Measurements from ENCODE around the gene NTMT1.
"Not testable (repeated sequence)": the region's sequence is repeated elsewhere in the genome, so short reads cannot be mapped to it uniquely, and the experiment has no call there.

NTMT1 gene

DNA sequence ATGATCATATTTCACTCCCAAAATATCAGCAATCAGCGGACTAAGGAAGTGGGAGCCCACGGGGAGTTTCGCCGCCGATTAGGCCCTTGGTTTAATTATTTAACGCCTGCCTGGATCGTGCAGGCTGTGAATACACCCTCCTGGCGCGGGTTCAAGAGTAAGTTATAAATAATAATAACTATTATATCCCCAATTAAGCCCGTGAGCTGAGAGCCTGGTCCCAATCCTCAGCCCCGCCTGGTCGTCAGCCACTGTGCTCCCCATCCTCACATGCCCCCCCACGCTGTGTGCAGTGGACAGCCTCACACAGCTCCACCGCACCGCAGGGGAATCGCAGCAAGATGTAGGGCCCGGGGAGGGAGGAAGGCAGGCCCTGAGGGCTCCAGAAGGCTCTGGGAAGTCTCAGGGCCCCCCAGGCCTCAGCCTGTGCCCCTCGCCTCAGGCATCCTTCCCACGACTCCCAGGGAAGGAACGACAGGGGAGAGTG is 28.6 kb downstream of the NTMT1 start:
- no peak for DNase-seq (ENCODE audit: low read depth in 2 of 2)

DNA sequence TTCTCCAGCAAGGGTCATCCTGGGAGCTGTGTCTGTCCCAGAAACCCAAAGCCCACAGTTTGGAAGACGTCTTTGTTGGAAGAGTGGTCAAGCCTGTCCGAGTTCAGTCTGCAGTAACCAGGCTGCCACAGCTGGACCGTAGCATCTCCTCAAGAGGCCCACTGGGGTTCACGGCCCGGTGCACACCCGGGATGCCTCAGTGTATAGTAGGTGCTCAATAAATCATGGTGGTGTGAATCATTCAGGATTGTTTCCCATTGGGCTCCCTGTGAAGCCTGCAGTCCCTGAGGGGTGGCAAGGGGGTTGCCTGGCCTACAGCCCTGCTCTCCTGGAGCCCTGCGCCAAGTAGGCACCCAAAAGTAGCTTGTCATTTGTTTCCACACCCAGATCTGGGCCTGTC is 29.2 kb downstream of the NTMT1 start:
- no peak for DNase-seq (ENCODE audit: low read depth in 2 of 2)

DNA sequence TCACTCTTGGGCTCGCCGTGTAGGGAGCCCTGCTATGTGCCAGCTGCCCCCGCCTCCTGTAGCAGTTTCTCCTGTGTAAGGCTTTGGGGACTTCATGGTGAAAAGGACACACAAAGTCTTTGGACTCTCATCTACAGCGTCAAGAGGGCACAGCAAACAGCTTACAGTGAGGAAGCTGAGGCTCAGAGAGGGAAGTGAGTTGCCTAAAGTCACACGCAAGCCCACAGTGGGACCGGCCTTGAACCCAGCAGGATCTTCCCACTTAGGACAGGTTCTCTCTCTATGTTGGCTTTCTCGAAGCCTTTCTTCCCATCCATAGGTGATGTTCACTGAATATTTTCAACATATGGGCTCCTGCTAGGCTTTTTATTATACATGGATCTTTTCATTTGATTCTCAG is 29.7 kb downstream of the NTMT1 start:
- no peak for DNase-seq (ENCODE audit: low read depth in 2 of 2)

DNA sequence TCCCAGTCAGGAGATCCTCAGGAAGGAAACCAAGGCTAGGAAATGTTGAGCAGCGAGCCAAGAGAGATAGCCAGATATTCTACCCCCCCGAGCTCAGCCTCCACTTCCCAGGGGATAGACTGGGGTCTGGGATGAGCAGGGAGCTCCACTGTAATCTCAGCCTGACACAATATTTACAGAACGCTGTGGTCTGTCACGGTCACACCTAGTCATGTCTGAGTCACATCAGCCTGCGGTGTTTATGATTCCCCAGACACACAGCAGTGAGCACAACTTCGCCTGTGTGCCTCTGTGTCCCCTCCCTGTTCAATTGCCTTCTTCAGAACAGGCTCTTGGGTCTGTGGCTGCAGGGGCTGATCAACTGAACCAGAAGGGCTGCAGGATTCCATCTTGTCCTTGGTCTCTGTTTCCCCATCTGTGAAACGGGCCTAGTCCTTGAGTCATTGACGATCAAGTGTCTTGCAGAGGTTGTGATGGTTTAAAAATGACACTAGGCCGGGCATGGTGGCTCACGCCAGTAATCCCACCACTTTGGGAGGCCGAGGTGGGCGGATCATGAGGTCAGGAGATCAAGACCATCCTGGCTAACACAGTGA is 30.9 kb downstream of the NTMT1 start:
- DNase-seq (ENCODE audit: low read depth in 2 of 2) = no peak

DNA sequence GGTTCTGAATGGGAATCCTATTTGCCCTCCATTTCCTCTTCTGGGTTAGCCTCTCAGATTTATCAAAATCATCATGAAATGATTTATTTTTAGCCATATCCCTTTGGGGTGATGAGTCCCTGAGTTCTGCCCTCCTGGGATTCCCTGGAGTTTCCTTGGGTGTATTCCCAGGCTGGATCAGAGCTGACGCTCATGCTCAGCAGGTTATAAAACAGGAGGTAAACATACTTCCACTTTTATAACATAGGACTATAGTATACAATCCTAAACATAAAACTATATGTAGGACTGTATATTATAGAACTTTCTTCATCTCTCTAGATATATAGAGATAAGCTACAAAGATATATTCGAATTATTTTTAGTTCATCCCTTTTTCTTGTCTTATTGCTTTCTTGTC is 35.1 kb downstream of the NTMT1 start:
- no peak for DNase-seq (ENCODE audit: low read depth in 2 of 2)

DNA sequence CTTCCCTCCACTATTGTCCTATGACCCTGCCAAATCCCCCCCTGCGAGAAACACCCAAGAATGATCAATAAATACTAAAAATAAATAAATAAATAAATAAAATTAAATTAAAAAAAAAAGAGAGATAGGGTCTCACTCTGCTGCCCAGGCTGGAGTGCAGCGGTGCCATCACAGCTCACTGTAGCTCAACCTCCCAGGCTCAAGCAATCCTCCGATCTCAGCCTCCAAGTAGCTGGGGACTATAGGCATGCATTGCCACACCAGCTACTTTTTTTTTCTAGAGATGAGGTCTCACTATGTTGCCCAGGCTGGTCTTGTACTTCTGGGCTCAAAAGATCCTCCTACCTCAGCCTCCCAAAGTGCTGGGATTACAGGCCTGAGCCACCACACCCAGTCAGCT is 36.3 kb downstream of the NTMT1 start:
- DNase-seq (ENCODE audit: low read depth in 2 of 2) = not testable (repeated sequence)

DNA sequence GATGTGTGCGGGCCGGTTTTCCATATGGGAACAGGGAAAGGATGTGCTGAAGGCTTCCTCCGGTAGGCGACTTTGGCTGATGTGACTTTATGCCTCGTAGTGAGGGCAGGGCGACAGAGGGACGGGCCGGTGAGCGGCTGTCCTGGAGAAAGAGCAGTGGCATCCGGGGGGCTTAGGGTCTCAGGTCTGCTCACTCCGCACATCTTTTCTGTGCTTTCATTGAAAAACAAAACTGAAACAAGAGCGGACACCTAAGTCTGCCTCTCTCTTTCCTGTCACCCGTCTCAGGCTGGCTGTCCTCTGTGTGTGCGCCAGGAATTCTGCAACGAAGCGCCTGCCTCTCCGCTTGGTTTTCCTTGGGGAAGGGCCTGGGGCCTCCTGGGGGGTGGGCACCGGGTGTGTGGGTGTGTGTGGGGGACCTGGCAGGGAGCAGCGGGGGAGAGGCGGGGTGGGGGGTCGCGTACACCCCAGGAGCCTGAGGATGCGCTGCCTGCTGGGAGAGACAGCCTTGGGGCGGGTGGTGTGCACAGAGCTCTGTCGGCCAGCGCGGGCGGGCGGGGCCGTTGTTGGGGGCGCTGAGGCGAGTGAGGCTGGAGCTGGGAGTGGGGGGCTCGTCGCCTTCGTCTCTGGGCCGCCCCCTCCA is 38.9 kb downstream of the NTMT1 start:
- no peak for DNase-seq (ENCODE audit: low read depth in 2 of 2)

DNA sequence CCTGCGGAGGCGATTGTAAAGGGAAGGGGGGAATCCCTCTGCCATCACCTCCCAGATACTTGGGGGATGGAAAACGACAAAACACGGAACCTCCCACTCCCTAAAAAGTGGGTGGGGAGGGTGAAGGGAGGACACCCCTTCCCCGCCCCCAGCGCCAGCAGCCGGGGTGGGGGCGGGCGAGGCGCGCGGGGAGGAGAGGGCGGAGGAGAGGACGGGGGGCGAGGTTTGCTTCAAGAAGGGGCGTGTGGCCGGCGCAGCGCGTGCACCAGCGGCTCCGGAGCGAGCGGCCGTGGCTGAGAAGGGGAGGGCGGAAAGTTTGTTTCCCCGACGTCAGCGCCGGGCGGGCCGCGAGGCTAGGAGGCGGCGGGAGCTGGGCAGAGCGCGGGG is 39.4 kb downstream of the NTMT1 start, which contains the start of gene PRRX2:
Gene PRRX2 (plus strand): TSS at position 259 of the 387 bp plus-strand sequence. CDS start 221 bp downstream, outside the sequence.
- DNase-seq (ENCODE audit: low read depth in 2 of 2) = peak; percentile 54 to 65

DNA sequence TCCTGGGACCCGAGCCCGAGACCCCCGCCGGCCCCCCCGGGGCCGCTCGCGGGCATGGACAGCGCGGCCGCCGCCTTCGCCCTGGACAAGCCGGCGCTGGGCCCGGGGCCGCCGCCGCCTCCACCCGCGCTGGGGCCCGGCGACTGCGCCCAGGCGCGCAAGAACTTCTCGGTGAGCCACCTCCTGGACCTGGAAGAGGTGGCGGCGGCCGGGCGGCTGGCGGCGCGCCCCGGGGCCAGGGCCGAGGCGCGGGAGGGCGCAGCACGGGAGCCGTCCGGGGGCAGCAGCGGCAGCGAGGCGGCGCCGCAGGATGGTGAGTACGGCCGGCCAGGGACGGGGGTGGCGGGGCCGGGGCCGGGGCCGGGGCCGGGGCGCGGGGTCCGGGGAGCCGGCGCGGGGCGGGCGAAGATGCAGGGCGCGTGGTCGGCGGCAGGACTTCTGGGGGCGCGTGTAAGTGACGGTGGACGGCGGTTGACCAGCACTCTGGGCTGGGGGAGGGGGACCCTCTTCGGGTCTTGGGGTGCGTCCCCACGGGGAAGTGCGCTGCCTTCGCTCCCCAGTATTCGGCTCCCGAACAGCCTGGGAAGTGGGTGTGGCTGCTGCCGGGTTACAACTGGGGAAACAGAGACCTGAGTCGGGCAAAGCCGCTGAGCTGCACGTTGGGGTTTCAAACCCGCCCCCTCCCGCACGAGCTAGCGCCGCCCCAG is 40.0 kb downstream of the NTMT1 start:
- no peak for DNase-seq (ENCODE audit: low read depth in 2 of 2)

DNA sequence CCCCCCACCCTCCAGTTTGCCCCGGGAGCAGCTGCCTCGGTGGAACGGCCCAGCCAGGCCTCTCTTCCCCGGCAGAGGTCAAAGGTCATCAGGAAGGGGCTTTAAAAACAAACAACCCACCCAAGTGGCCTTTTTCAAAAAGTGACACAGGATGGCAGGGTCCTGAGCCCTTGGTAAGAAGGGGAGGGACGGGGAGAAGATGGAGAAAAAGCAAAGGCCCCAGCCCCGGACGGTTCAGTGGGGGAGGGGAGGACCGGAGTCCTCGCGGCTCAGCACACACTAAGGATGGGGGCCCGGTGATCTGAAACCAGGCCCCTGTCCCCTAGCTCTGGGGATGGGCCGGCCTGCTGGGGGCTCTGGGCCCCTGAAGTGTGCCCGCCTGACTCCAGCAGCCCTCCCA is 40.6 kb downstream of the NTMT1 start:
- no peak for DNase-seq (ENCODE audit: low read depth in 2 of 2)

DNA sequence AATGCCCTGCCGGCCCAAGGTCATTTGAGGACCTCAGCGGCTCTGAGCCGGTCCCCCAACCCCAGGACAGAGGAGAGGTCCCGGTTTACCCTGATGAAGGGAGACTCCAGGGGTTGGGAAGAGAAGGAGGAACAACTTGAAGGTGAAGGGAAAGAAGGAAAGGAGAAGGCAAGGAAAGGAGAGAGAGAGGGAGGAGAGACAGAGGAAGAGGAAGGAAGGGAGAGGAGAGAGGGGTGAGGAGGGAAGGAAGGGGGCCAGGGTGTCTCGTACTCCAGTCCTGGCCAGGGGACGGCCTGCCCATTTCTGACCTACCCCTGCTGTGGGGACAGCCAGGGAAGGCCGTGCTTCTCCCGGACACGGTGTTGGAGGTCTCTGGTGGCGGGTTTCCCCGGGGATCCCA is 41.4 kb downstream of the NTMT1 start:
- no peak for DNase-seq (ENCODE audit: low read depth in 2 of 2)

DNA sequence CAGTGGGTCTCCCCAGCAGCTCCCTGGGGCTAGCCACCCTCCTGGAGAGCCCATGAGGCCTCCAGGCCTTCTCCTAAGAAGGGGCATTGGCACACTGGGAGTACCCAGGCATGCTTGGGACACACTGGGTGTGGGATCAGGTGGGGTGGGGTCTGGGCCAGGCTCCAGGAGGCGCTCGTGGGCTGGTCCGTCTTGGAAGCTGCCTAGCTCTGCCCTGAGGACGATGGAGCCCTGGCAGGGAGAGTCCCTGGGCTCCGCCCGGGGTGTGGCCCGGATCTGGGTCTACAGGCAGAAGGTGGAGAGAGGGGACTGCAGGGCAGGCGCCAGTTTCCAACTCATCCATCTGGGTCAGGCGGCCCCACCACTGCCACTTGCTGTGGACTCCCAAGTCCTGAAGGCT is 41.9 kb downstream of the NTMT1 start:
- no peak for DNase-seq (ENCODE audit: low read depth in 2 of 2)

DNA sequence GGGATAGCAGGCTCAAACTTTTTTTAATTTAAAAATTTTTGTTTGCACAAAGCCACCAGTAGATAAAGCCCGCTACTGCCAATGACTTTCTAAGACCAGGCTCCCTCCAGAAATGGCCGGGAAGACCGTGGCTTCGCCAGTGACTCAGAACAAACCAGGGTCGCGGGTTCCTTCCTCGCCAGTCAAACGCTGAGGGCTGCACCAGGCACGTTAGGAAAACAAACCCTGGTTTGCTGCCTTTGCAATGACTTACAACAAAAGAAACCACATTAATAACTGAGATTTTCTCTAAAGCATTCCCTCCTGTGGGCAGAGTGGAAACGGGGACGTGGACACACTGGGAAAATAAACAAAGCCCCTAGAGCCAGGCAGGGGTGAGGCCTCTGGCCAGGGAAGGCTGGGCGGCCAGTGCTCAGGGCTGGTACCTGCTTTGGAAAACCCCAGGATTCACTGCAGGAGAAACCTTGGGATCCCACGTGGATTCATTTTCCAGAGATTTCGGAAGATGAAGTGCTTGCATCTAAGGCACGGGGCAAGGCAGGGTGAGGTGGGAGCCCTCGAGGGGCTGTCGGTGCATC is 43.3 kb downstream of the NTMT1 start:
- DNase-seq (ENCODE audit: low read depth in 2 of 2) = no peak

DNA sequence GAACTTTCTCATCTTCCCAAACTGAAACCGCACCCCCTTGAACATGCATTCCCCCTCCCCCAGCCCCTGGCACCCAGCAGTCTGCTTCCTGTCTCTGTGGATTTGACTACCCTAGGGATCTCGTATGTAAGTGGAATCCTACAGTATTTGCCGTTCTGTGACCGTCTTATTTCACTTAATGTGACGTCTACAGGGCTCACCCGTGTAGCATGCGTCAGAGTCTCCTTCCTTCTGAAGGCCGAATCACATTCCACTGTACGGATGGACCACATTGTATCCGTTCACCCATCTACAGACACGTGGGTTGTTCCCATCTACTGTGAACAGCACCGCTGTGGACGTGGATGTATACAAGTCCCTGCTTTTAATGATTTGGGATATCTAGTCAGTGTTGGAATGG is 44.0 kb downstream of the NTMT1 start:
- DNase-seq (ENCODE audit: low read depth in 2 of 2) = no peak

DNA sequence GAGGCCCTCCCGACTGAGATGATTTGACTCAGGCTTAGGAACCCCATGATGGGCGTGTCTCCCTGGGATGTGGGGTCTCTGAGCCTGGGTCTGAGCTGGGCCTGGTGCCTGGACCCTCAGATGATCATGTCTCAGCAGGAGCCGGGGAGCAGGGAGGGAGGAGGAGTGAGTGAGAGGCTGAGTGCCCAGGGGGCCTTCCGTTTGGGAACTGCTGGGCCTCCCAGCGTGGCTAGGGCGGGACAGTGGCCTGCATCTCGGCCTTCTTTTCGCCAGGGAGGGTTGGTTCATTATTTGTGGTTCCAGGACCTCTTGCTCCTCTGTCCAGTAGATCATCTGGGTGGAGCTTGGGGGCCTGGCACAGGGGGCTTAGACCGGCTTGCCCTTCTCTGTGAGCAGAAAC is 45.1 kb downstream of the NTMT1 start:
- no peak for DNase-seq (ENCODE audit: low read depth in 2 of 2)

DNA sequence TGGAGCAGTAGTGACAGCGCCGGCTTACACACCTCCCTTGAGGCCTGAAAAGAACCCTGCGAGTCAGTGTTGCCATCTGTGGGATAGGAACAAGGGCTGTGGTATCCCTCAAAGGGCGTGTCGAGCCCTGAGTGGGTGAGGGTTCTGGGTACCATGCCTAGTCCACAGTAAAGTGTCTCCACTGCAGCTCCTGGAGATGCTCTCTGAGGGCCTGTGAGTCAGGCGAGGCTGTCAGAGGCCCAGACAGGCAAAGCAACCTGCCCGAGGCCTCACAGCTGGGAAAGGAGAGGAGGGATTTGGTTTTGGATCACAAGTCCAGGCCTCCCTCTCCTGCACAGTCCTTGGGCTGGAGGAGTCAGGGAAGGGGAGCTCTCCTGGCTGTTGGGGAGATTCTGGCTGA is 45.6 kb downstream of the NTMT1 start:
- DNase-seq (ENCODE audit: low read depth in 2 of 2) = no peak

DNA sequence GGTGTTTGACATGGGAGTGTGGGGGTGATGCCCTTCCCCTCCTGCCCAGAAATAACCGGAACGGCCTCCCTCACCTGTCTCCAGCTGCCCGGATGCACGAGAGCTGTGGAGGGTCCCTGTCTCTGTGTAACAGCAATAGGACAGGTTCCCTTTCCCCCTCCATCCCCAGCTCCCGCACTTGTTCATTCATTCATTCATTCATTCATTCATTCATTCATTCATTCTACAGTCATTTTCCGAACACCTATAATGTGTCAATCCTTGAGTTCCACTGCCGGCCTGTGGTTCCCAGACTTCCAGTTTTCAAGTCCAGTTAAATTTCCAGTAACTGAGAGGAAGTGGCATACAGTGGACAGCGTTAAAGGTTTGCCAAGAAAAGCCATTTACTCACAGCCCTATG is 46.7 kb downstream of the NTMT1 start:
- DNase-seq (ENCODE audit: low read depth in 2 of 2) = no peak

DNA sequence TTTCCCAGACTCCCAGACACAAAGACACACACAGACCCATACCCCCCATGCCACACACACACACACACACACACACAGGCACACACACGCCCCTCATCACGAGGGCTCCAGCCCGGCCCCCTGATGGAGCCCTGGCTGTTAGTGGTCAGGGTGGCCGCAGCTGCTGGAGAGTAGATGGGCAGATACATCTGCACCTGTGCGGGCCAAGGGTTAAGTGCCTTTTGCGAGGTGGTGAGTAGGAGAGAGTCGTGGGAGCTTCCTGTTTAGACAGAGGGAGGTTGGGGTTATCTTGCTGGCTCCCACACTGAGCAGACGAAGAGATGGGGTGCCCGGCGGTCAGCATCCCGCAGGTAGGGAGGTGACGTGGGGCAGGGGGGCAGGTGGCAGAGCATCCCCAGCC is 47.6 kb downstream of the NTMT1 start:
- no peak for DNase-seq (ENCODE audit: low read depth in 2 of 2)

DNA sequence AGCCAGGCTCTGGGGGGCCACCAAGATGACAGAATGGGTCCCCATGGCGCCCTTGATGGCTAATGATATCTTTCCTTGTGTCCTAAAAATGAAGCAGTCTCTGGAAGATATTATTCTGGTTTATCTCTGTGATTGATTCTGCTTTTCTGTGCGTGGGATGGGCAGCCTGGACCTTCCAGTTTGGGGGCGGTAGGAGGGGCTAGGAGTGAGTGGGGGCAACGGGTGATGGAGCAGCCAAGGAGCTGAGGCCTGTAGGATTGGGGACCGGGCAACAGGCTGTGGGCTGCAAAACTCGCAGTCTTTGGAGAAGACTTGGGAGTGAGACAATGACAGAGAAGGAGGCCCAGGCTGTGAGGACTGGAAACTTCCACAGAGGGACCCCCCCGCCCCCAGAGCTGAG is 48.3 kb downstream of the NTMT1 start:
- DNase-seq (ENCODE audit: low read depth in 2 of 2) = no peak

DNA sequence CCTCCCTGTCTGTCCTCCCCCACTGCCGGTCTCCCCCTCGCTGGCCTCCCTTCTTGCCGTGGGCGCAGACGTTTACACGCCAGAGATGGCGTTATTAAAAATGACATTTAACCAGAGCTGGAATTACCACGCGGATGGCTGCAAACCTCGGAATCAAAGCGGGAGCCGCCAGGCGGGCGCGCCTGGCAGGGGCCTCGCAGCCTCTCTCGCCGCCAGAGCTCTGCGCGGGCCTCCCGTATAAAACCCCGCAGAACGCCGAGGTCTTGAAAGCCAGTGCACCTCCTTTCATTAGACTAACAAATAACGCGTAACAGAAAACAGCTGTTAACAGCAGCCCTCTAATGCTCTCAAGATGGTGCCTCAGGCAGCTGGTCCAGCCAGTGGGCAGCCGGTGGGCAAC is 49.7 kb downstream of the NTMT1 start:
- DNase-seq (ENCODE audit: low read depth in 2 of 2) = no peak

DNA sequence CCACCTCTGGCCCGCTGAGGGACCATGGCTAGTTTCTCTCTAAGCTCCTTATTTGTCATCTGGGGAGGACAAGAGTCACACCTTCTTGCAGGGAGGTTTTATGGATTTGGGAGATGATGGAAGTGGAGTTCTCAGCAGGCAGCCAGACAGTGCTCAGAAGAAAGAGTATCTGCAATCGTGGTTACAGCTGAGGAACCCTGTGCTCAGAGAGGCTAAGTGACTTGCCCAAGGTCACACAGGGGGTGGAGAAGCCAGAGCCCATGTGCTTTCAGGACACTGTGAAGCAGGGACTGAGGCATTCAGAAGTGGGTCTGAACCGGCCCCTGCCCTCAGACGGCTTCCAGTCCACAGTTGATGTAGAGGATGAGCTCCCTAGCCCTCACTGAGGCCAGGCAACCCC is 50.3 kb downstream of the NTMT1 start:
- DNase-seq (ENCODE audit: low read depth in 2 of 2) = no peak

DNA sequence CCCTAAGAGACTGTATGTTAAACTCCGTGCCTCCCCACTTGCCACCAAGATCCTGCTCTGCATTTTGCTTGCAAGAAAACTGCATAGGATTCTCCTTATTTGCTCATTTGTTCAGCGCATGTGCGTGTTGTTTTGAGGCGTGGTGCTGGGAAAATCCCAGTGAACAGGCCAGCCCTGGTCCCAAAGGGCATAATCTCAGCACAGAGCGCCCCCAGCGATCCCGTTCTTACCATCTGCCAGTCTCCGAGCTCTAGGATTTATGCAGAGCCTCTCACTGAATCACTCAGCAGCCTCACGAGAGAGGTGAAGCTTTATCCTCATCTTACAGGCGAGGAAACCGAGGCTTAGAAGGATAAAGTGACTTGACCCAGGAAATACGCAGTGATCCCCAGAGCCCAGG is 51.0 kb downstream of the NTMT1 start:
- no peak for DNase-seq (ENCODE audit: low read depth in 2 of 2)

DNA sequence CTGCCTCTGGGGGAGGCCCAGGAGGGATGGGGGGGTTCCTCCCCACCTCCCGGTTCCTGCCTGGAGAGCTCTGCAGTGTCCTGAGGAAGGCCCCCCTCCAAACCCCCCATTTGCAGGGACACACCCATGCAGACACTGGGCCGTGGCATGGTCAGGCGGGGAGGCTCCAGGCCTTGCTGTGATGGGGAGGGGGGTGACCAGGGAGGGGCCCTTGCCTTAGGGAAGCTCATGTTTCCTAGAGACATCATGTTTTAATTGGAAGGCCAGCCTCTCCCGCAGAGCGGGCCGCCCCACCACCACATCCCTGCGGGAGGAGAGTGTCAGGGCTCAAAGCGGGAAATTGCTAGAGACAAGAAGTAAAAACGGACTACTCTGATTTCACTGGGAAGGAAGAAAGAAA is 51.5 kb downstream of the NTMT1 start:
- no peak for DNase-seq (ENCODE audit: low read depth in 2 of 2)
